GM12878 (cell line): ENCODE data around the gene CKAP5. TPM values are rescaled to one million over a fixed set of nuclear protein-coding genes. Genes with fewer than 3 reads are reported as not detected.

Experiments used
- BACH1 ChIP-seq: fragments of 450-650 bp; IDR thresholded peaks from 2 replicates; pipeline ENCODE4 v1.6.1; 2017; ENCODE audit warnings: mild to moderate bottlenecking, borderline replicate concordance
- CEBPB ChIP-seq, 2 experiments: fragments of 150-350 bp in 1 of 2; IDR thresholded peaks; 2 replicates each; pipeline ENCODE4 v1.6.1; 2012 to 2014; ENCODE audit warnings: low read depth in 2 of 2, low read length in 2 of 2, borderline replicate concordance in 1 of 2, inconsistent platforms in 1 of 2
- CTCF ChIP-seq, 3 experiments: IDR thresholded peaks in 2 of 3; conservative IDR thresholded peaks in 1 of 3; 2 replicates each; pipeline ENCODE4 v1.5.1; 2011; ENCODE audit warnings: low read depth in 3 of 3, low read length in 3 of 3, mild to moderate bottlenecking in 3 of 3, control low read depth in 2 of 3, moderate library complexity in 2 of 3, inconsistent platforms in 1 of 3, mixed read lengths in 1 of 3; ENCODE audit not compliant: control insufficient read depth in 2 of 3, insufficient read depth in 1 of 3; ENCODE audit errors: extremely low read depth in 1 of 3
- EED ChIP-seq: sonication (generic); IDR thresholded peaks from 2 replicates; pipeline ENCODE4 v1.6.1; 2016; ENCODE audit warnings: antibody characterized with exemption, low read depth
- MEF2A ChIP-seq: IDR thresholded peaks from 2 replicates; pipeline ENCODE4 v1.6.1; 2011; ENCODE audit warnings: low read depth, mild to moderate bottlenecking, low read length, moderate library complexity; ENCODE audit not compliant: insufficient read depth
- MYB ChIP-seq: fragments of 150-350 bp; IDR thresholded peaks from 2 replicates; pipeline ENCODE4 v1.6.1; 2014; ENCODE audit warnings: mild to moderate bottlenecking, low read depth, low read length, borderline replicate concordance
- NKRF ChIP-seq: fragments of 450-650 bp; conservative IDR thresholded peaks from 2 replicates; pipeline ENCODE4 v1.6.1; 2017; ENCODE audit warnings: mild to moderate bottlenecking, moderate library complexity
- PML ChIP-seq: IDR thresholded peaks from 2 replicates; pipeline ENCODE4 v1.6.1; 2012; ENCODE audit warnings: low read length, inconsistent platforms
- POLR2A ChIP-seq: IDR thresholded peaks from 2 replicates; pipeline ENCODE4 v1.6.1; 2011; ENCODE audit warnings: low read depth, mild to moderate bottlenecking, low read length
- RAD21 ChIP-seq: IDR thresholded peaks from 2 replicates; pipeline ENCODE4 v1.6.1; 2011; ENCODE audit warnings: mild to moderate bottlenecking, low read depth, low read length, moderate library complexity; ENCODE audit not compliant: insufficient read depth
- SIN3A ChIP-seq: IDR thresholded peaks from 2 replicates; pipeline ENCODE4 v1.6.1; 2012; ENCODE audit warnings: low read depth, low read length, improper control_type of control experiment
- YY1 ChIP-seq: IDR thresholded peaks from 2 replicates; pipeline ENCODE4 v1.6.1; 2011; ENCODE audit warnings: low read depth, mild to moderate bottlenecking, low read length
- polyA plus RNA-seq, 11 experiments: library from polyadenylated mRNA; depleted of rRNA in 4 of 11; unstranded in 6 of 11; stranded (reverse) in 5 of 11; fragments of >200 nt; fragmentation: Nextera tagmentation in 4 of 11; fragmentation: Illumina TruSeq in 1 of 11; extraction: Ambion mirVana in 4 of 11; extraction: Trizol in 1 of 11; gene quantifications; 1 replicate in 1 of 11; 2 replicates in 10 of 11; pipeline versions ENCODE4 v1.2.1 to v1.2.3, GENCODE V29; 2011 to 2016; ENCODE audit warnings: inconsistent platforms in 2 of 11, missing spikeins in 2 of 11, low read depth in 1 of 11
- total RNA-seq, 4 experiments: library from RNA; depleted of rRNA in 3 of 4; stranded (reverse); fragments of >200 nt in 3 of 4; fragmentation: Illumina TruSeq in 1 of 4; extraction: Trizol in 1 of 4; gene quantifications; 2 replicates each; pipeline versions ENCODE4 v1.2.1 to v1.2.3, GENCODE V29; 2013 to 2021

CKAP5 gene
- total and polyA plus RNA-seq, 10 of the 15 experiments (the other 5 are each of a cell fraction or from before 2014, with no cell fraction given), result 20.1 to 161 (median 79.8) TPM

GRCh38 chr11:46889689-46890475 lies 43.8 kb upstream of the CKAP5 start (continued):
- peak; percentile 88 to 95 (median 92); a peak in 5 of 6 replicates for TF ChIP-seq CTCF (IDR thresholded peaks at IDR 0.05 in 2 of 3, conservative IDR thresholded peaks at IDR 0.05 in 1 of 3; ENCODE audit: control insufficient read depth in 2 of 3, extremely low read depth in 1 of 3, insufficient read depth in 1 of 3, low read depth in 3 of 3, low read length in 3 of 3)
- no peak for TF ChIP-seq MEF2A
- no peak for TF ChIP-seq MYB
- no peak for TF ChIP-seq CEBPB (IDR thresholded peaks at IDR 0.05; ENCODE audit: borderline replicate concordance in 1 of 2, low read depth in 2 of 2, low read length in 2 of 2)
- no peak for TF ChIP-seq NKRF
- no peak for TF ChIP-seq SIN3A
- no peak for TF ChIP-seq PML
- no peak for TF ChIP-seq EED
- no peak for TF ChIP-seq BACH1
- TF ChIP-seq RAD21, result peak; percentile 100
- no peak for TF ChIP-seq POLR2A
- TF ChIP-seq YY1, result peak; percentile 83; the same call in 1 of the 2 replicates
